ENCODE measurements around the gene DCXR. TPM values are rescaled to one million over a fixed set of nuclear protein-coding genes. Genes with fewer than 3 reads are reported as not detected.

DCXR gene
- total RNA-seq, 2 donors from 2014 or later: 235 to 744 TPM

- no peak for DNase-seq (ENCODE audit: low spot score)
- 80% methylated on average over 19 of the region's 20 CpGs for WGBS
- intact Hi-C loops (cut with DNase I): loop anchor here (5.0 kb wide), 1 partner anchor 61 kb away; the partner anchor contains the start of gene FASN
- Histone ChIP-seq H3K9me3 (no peaks in the 10 kb centered on the region), H3K4me1 (replicated peaks) (peaks cover 16% of the 10 kb centered on the region), H3K27ac (peak overlapping the region; percentile 96 to 99), H3K27me3 (replicated peaks; ENCODE audit: insufficient read depth) (no peaks in the 10 kb centered on the region), H3K36me3 (no peaks in the 10 kb centered on the region), H3K4me3 (peak overlapping the region; percentile 72 to 81)
- TF ChIP-seq CTCF (IDR thresholded peaks at IDR 0.05): no peak
- TF ChIP-seq POLR2A (IDR thresholded peaks at IDR 0.05): no peak
- TF ChIP-seq POLR2AphosphoS5 (IDR thresholded peaks at IDR 0.05): no peak
These were observed 1.4 kb downstream of the DCXR start for GRCh38 chr17:82035956-82036633.

GRCh38 chr17:82035488-82035887 is 2.0 kb downstream of the DCXR start:
- Histone ChIP-seq H3K4me3 (no peak overlapping the region), H3K9me3 (no peaks in the 10 kb centered on the region), H3K4me1 (replicated peaks) (peaks cover 16% of the 10 kb centered on the region), H3K27ac (peak overlapping the region; percentile 96 to 99), H3K27me3 (replicated peaks; ENCODE audit: insufficient read depth) (no peaks in the 10 kb centered on the region), H3K36me3 (no peaks in the 10 kb centered on the region)
- TF ChIP-seq CTCF (IDR thresholded peaks at IDR 0.05) (no peak), POLR2A (IDR thresholded peaks at IDR 0.05) (no peak), POLR2AphosphoS5 (IDR thresholded peaks at IDR 0.05) (no peak)
- intact Hi-C loops (cut with DNase I): loop anchor here (5.0 kb wide), 1 partner anchor 62 kb away; the partner anchor contains the start of gene FASN
- WGBS: 88% methylated on average over 8 of the region's 8 CpGs
- no peak for DNase-seq (ENCODE audit: low spot score)

GRCh38 chr17:82034371-82035011 is 3.0 kb downstream of the DCXR start:
- no peaks in the 10 kb centered on the region for H3K27me3 ChIP-seq (replicated peaks; ENCODE audit: insufficient read depth)
- 82% methylated on average over 20 of the region's 23 CpGs for WGBS
- intact Hi-C loops (cut with DNase I): loop anchor here (5.0 kb wide), 1 partner anchor 63 kb away; the partner anchor contains the start of gene FASN
- H3K27ac ChIP-seq: peak overlapping the region; percentile 10 to 96
- no peak for TF ChIP-seq POLR2A (IDR thresholded peaks at IDR 0.05)
- no peak for TF ChIP-seq POLR2AphosphoS5 (IDR thresholded peaks at IDR 0.05)
- H3K4me1 ChIP-seq (replicated peaks): peaks cover 23% of the 10 kb centered on the region
- no peak for DNase-seq (ENCODE audit: low spot score)
- H3K9me3 ChIP-seq: no peaks in the 10 kb centered on the region
- H3K4me3 ChIP-seq: no peak overlapping the region
- no peaks in the 10 kb centered on the region for H3K36me3 ChIP-seq

GRCh38 chr17:82033359-82034085 is 4.0 kb downstream of the DCXR start:
- DNase-seq (ENCODE audit: low spot score): no peak
- TF ChIP-seq POLR2AphosphoS5 (IDR thresholded peaks at IDR 0.05): no peak
- no peak for TF ChIP-seq CTCF (IDR thresholded peaks at IDR 0.05)
- TF ChIP-seq POLR2A (IDR thresholded peaks at IDR 0.05): no peak

More at GRCh38 chr17:82033359-82034085, 4.0 kb downstream of the DCXR start:
- H3K27ac ChIP-seq: peak overlapping the region in 1 of 2 donors; percentile 10
- peaks cover 23% of the 10 kb centered on the region for H3K4me1 ChIP-seq (replicated peaks)
- intact Hi-C loops (cut with DNase I): no loop called here
- H3K36me3 ChIP-seq: no peaks in the 10 kb centered on the region
- H3K4me3 ChIP-seq: no peak overlapping the region
- H3K9me3 ChIP-seq: no peaks in the 10 kb centered on the region
- no peaks in the 10 kb centered on the region for H3K27me3 ChIP-seq (replicated peaks; ENCODE audit: insufficient read depth)
- WGBS: 87% methylated on average over 38 of the region's 38 CpGs
